HG03066 (cell line): ENCODE measurements around the gene KIAA0513.

ENCODE experiments used
- ATAC-seq: cut with Tn5 transposase; IDR thresholded peaks from one replicate; pipeline ENCODE4 v1.9.1; 2021; ENCODE audit warnings: low read depth; ENCODE audit not compliant: unreplicated experiment

Gene KIAA0513

DNA sequence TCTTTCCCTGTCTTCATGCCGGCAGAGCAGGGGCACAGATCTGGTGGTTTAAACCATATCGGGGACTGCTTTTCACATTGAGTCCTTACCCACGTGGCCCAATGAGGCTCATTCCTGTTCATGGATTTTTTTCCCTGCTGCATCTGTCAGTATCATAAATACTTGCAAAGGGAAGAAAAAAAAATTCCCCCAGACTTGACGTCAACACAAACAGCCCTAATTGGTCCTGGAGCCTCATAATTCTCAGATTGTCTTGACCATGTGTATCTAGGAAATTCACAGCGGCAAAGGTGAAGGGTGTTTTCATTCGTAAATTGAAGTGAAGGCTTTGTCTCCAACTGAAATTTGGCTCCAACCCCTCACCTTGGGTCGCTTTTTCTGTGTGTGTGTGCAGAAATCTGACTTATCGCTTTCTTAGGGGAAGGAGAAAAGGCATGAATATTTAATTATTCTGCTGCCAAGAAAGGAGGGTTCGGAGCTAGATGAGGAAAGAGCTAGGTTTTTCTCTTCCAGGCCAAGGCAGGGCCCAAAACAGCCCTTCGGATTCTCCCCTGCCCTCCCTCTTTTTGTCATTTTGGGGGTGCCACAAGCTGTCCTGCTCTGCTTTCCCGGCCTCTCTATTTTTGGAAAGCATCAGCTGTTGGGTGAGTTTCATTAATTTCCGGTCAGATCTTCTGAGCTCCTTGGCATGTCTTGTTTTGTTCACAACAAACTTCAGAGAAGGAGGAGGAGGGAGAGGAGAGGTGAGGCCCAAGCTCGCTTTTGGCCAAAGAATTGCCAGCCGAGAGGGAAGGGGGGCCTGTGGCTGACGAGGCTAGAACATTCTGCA, 102.5 kb downstream of the KIAA0513 start:
- ATAC-seq: no peak

- no peak for ATAC-seq
These were observed 103.1 kb downstream of the KIAA0513 start for GRCh38 chr16:85130705-85131028.

- ATAC-seq: no peak
These were observed 105.1 kb downstream of the KIAA0513 start for GRCh38 chr16:85132456-85133289.

GRCh38 chr16:85133290-85133599, 105.7 kb downstream of the KIAA0513 start:
- ATAC-seq: no peak

DNA sequence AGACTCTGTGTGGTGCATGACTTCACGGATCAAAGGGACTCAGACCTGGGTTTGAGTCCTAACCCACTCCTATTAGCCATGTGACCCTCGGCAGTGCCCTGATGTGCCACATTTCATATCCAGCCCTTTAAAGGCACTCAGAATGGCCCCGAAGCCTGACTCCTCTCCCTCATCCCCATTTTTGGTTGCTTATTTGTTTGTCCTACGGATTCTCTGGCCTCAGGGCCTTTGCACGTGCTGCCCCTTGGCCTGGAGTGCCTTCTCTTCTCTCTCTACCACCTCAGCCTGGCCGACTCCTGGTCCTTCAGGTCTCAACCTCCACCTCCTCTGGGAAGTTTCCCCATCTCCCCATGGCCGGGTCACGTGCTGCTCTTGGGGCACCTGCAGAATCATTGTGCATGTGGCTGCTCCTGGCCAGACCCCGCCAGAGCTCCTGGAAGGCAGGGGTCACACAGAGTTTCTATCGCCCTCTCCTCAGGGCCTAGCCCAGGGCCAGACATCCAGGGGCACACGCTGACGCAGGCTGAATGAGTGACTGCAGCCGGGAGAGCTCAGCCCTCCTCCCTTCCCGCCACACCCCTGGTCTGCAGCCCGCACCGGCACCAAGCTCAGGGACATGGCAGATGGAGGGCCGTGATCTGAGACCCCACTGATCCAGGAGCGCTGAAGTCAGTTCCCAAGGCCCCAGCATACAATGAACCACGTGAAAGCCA, 106.6 kb downstream of the KIAA0513 start:
- no peak for ATAC-seq

DNA sequence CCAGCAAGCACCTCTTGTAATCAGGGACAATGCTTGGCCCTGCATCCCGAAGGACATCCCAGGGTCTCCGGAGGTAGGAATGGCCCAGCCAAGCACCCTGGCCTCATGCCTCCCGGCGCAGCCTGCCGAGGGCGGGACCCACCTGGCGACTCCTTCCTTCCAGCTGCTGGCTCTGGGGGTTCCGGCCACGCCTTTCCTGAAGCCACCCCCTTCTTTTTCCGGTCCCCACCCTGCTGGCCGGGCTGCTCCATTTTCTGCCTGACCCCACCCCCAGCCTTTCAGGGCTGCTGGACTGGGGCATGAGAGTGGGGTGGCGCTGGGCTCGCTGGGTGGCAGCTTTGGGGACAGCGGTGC, 107.2 kb downstream of the KIAA0513 start:
- no peak for ATAC-seq

DNA sequence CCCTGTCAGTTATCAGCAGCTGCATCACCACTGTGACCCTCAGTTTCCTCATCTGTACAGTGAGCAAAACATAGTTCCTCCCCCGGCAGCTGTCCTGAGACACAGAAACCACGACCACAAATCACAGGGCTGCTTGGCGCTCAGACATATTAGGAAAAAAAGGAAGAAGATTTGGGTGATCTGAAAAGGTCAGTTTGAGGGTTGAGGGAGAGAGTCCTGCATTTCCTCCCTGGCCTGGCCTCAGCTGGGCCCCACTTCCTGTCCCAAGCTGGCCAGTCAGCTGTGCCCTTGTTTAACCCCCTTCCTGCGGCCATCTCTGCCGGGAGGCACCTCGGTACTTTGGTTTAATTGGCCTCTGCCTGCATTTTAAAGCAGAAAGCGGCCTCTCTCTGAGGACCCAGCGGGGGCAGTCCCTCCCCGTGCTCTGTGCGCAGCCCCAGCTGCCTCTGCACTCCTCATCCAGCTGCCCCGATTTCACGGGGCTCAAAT, 108.7 kb downstream of the KIAA0513 start:
- no peak for ATAC-seq

- ATAC-seq: no peak
These were observed 109.2 kb downstream of the KIAA0513 start for GRCh38 chr16:85136702-85137322.

GRCh38 chr16:85137323-85138072, 109.9 kb downstream of the KIAA0513 start:
- ATAC-seq: no peak

- no peak for ATAC-seq
These were observed 110.7 kb downstream of the KIAA0513 start for GRCh38 chr16:85138073-85138824.

GRCh38 chr16:85138825-85139627, 111.4 kb downstream of the KIAA0513 start:
- ATAC-seq: no peak

DNA sequence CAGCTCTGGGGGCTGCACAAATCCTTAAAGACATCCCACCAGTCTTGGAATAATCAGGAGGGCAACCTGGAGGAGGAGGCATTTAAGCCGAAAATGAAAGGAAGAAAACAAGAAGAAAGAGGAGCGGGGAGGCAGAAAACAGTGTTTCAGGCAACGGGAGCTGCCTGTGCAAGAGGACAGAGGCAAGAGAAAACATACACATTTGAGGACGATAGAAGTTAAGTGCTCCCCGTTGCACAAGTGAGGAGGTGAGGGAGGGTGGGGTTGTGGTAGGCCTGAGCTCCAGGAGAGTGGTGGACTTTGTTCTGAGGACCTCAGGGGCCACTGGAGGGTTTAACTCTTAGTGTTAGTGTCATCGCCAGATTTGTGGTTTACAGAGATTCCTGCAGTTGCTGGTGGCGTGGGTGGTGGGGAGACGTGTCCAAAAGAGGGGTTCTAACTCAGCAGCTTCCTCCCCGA, 112.3 kb downstream of the KIAA0513 start:
- no peak for ATAC-seq

DNA sequence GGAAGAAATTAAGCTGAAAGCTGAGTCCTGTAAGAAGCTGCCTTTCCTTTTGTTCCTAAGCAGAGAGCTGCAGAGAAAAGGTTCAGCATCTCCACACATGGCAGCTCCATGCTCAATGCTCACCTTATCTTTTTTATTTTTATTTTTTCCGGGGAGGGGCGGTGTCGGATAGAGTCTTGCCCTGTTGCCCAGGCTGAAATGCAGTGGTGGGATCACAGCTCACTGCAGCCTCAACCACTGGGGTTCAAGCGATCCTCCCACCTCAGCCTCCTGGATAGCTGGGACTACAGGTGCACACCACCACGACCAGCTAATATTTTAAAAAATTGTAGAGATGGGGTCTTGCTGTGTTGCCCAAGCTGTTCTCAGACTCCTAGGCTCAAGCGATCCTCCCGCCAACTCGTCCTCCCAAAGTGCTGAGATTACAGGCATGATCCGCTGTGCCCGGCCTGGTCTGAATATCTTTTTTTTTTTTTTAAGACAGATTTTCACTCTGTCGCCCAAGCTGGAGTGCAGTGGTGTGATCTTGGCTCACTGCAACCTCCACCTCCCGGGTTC, 112.9 kb downstream of the KIAA0513 start:
- ATAC-seq: no peak

GRCh38 chr16:85141491-85142128, 114.0 kb downstream of the KIAA0513 start:
- ATAC-seq: no peak

GRCh38 chr16:85142129-85142513, 114.5 kb downstream of the KIAA0513 start:
- no peak for ATAC-seq

- ATAC-seq: no peak
These were observed 115.2 kb downstream of the KIAA0513 start for GRCh38 chr16:85142771-85143211.
